Neural cell (in vitro differentiated cells): Measurements from ENCODE around the gene GAN. TPM values are rescaled to one million over a fixed set of nuclear protein-coding genes. Genes with fewer than 3 reads are reported as not detected.

Source experiments
- H2AFZ ChIP-seq: fragments of 200-600, 300-800 bp; sonication (generic), shearing (Covaris generic); 2 replicates; pipeline ENCODE4 v1.6.0; 2014; ENCODE audit warnings: low read depth, mild to moderate bottlenecking, antibody characterized with exemption, low read length, moderate library complexity
- H3F3A ChIP-seq: fragments of 200-600 bp; shearing (Covaris generic); 2 replicates; pipeline ENCODE4 v1.6.1; 2016; ENCODE audit warnings: mild to moderate bottlenecking, moderate library complexity, mixed read lengths, antibody characterized with exemption, low read length; ENCODE audit not compliant: insufficient read depth, poor library complexity, severe bottlenecking
- H3K27ac ChIP-seq: fragments of 200-600, 300-800 bp; sonication (generic), shearing (Covaris generic); 2 replicates; pipeline ENCODE4 v1.5.1; 2014; ENCODE audit warnings: mild to moderate bottlenecking, low read length, moderate library complexity
- H3K27me3 ChIP-seq: fragments of 300-800, 200-600 bp; sonication (generic), shearing (Covaris generic); 2 replicates; pipeline ENCODE4 v1.6.0; 2014; ENCODE audit warnings: mild to moderate bottlenecking, low read depth, low read length, moderate library complexity; ENCODE audit not compliant: insufficient read depth
- H3K36me3 ChIP-seq: fragments of 300-800, 200-600 bp; sonication (generic), shearing (Covaris generic); 2 replicates; pipeline ENCODE4 v1.5.1; 2014; ENCODE audit warnings: mild to moderate bottlenecking, antibody characterized with exemption, low read length, moderate library complexity; ENCODE audit not compliant: insufficient read depth
- H3K4me2 ChIP-seq: fragments of 300-800, 200-600 bp; sonication (generic), shearing (Covaris generic); 2 replicates; pipeline ENCODE4 v1.6.0; 2014; ENCODE audit warnings: mild to moderate bottlenecking, low read length
- H3K4me3 ChIP-seq: fragments of 300-800, 200-600 bp; sonication (generic), shearing (Covaris generic); 2 replicates; pipeline ENCODE4 v1.5.1; 2014; ENCODE audit warnings: mild to moderate bottlenecking, low read length, moderate library complexity
- H3K79me2 ChIP-seq: fragments of 200-600 bp; shearing (Covaris generic); replicated peaks from 2 replicates; pipeline ENCODE4 v1.6.0; 2014; ENCODE audit warnings: mild to moderate bottlenecking, low read length, moderate library complexity; ENCODE audit not compliant: insufficient read depth
- H3K9ac ChIP-seq: fragments of 300-800, 200-600 bp; sonication (generic), shearing (Covaris generic); 2 replicates; pipeline ENCODE4 v1.6.1; 2016; ENCODE audit warnings: mild to moderate bottlenecking, low read length, mixed read lengths
- H3K9me2 ChIP-seq: fragments of 200-600 bp; shearing (Covaris generic); 2 replicates; pipeline ENCODE4 v1.6.1; 2016; ENCODE audit warnings: mild to moderate bottlenecking, low read length, mixed read lengths; ENCODE audit not compliant: insufficient read depth
- H3K9me3 ChIP-seq: fragments of 200-600, 300-800 bp; sonication (generic), shearing (Covaris generic); 2 replicates; pipeline ENCODE4 v1.6.1; 2016; ENCODE audit warnings: mild to moderate bottlenecking, mixed run types, low read length, moderate library complexity, mixed read lengths
- H4K20me1 ChIP-seq: fragments of 200-600 bp; shearing (Covaris generic); 2 replicates; pipeline ENCODE4 v1.6.1; 2016; ENCODE audit warnings: mild to moderate bottlenecking, mixed run types; ENCODE audit not compliant: insufficient read depth
- CTCF ChIP-seq: fragments of 450-650 bp; IDR thresholded peaks from 2 replicates; pipeline ENCODE4 v1.5.1; 2014; ENCODE audit warnings: antibody characterized with exemption, mild to moderate bottlenecking, moderate library complexity; ENCODE audit not compliant: poor library complexity, severe bottlenecking
- EP300 ChIP-seq: fragments of 450-650 bp; conservative IDR thresholded peaks from 2 replicates; pipeline ENCODE4 v1.6.1; 2014; ENCODE audit warnings: antibody characterized with exemption, mild to moderate bottlenecking, moderate library complexity; ENCODE audit not compliant: poor library complexity, severe bottlenecking
- EZH2 ChIP-seq: fragments of 200-600, 300-800 bp; shearing (Covaris generic), sonication (generic); IDR thresholded peaks from 2 replicates; pipeline ENCODE4 v1.6.1; 2014; ENCODE audit warnings: antibody characterized with exemption, low read length, borderline replicate concordance, mild to moderate bottlenecking; ENCODE audit not compliant: insufficient read depth, poor library complexity, severe bottlenecking
- MXI1 ChIP-seq: fragments of 450-650 bp; conservative IDR thresholded peaks from 2 replicates; pipeline ENCODE4 v1.6.1; 2014; ENCODE audit warnings: antibody characterized with exemption, mild to moderate bottlenecking; ENCODE audit not compliant: poor library complexity, severe bottlenecking
- POLR2AphosphoS5 ChIP-seq: IDR thresholded peaks from 2 replicates; pipeline ENCODE4 v1.6.1; 2012
- RAD21 ChIP-seq: fragments of 450-650 bp; conservative IDR thresholded peaks from 2 replicates; pipeline ENCODE4 v1.6.1; 2014; ENCODE audit warnings: antibody characterized with exemption, mild to moderate bottlenecking, moderate library complexity
- SMC3 ChIP-seq: fragments of 450-650 bp; conservative IDR thresholded peaks from 2 replicates; pipeline ENCODE4 v1.6.1; 2014; ENCODE audit warnings: antibody characterized with exemption, mild to moderate bottlenecking, moderate library complexity; ENCODE audit not compliant: poor library complexity
- TAF1 ChIP-seq: IDR thresholded peaks from 2 replicates; pipeline ENCODE4 v1.6.1; 2012; ENCODE audit warnings: low read depth
- polyA plus RNA-seq: library from polyadenylated mRNA; depleted of rRNA; stranded (reverse); fragments of >200 nt; gene quantifications from 2 replicates; pipeline ENCODE4 v1.2.3, GENCODE V29; 2014
- TF ChIP-seq, protein P1 (sequence below): IDR thresholded peaks from 2 replicates; pipeline ENCODE4 v1.6.1; 2012; ENCODE audit warnings: borderline replicate concordance

Gene GAN
- polyA plus RNA-seq, 1 donor from 2014 or later, result 9.1 TPM

GRCh38 chr16:81435103-81435502, 120.3 kb downstream of the GAN start:
- TF ChIP-seq CTCF (no peak), EZH2 (no peak), MXI1 (no peak), SMC3 (no peak), RAD21 (no peak), EP300 (no peak), POLR2AphosphoS5 (no peak), TAF1 (no peak)
- TF ChIP-seq, protein P1, sequence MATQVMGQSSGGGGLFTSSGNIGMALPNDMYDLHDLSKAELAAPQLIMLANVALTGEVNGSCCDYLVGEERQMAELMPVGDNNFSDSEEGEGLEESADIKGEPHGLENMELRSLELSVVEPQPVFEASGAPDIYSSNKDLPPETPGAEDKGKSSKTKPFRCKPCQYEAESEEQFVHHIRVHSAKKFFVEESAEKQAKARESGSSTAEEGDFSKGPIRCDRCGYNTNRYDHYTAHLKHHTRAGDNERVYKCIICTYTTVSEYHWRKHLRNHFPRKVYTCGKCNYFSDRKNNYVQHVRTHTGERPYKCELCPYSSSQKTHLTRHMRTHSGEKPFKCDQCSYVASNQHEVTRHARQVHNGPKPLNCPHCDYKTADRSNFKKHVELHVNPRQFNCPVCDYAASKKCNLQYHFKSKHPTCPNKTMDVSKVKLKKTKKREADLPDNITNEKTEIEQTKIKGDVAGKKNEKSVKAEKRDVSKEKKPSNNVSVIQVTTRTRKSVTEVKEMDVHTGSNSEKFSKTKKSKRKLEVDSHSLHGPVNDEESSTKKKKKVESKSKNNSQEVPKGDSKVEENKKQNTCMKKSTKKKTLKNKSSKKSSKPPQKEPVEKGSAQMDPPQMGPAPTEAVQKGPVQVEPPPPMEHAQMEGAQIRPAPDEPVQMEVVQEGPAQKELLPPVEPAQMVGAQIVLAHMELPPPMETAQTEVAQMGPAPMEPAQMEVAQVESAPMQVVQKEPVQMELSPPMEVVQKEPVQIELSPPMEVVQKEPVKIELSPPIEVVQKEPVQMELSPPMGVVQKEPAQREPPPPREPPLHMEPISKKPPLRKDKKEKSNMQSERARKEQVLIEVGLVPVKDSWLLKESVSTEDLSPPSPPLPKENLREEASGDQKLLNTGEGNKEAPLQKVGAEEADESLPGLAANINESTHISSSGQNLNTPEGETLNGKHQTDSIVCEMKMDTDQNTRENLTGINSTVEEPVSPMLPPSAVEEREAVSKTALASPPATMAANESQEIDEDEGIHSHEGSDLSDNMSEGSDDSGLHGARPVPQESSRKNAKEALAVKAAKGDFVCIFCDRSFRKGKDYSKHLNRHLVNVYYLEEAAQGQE, result no peak
- no peak overlapping the region for H3K4me2 ChIP-seq
- H3K4me3 ChIP-seq, result no peak overlapping the region
- no peaks in the 10 kb centered on the region for H3K27me3 ChIP-seq
- H3K27ac ChIP-seq, result no peak overlapping the region
- H3K36me3 ChIP-seq, result no peaks in the 10 kb centered on the region
- H3K79me2 ChIP-seq, result no peaks in the 10 kb centered on the region
- H3K9me3 ChIP-seq, result no peaks in the 10 kb centered on the region
- no peaks in the 10 kb centered on the region for H3K9me2 ChIP-seq
- no peak overlapping the region for H3K9ac ChIP-seq
- H3F3A ChIP-seq, result no peaks in the 10 kb centered on the region
- no peaks in the 10 kb centered on the region for H4K20me1 ChIP-seq
- no peak overlapping the region for H2AFZ ChIP-seq

DNA sequence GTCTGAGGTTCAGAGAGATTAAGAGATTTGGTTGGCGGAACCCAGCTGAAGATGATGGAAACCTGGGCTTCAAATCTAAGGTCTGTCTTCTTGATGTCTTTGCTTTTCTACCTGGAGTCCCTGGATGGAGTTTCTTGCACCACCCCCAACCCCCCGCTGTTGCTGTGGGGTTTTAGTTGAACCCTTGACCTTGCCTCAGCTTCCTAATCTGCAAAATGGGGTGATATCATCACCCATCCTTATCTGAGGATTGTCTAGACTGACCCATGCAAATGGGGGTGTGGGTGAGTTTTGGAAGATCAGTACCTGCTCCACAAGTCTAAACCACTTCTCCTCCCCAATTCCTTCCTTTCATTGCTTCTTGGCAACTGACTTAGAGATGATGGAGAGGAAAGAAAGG, 120.8 kb downstream of the GAN start:
- Histone ChIP-seq H4K20me1 (no peaks in the 10 kb centered on the region), H3K27me3 (no peaks in the 10 kb centered on the region), H3K79me2 (no peaks in the 10 kb centered on the region), H3F3A (no peaks in the 10 kb centered on the region), H3K27ac (no peak overlapping the region), H3K9me3 (no peaks in the 10 kb centered on the region), H2AFZ (no peak overlapping the region), H3K4me2 (no peak overlapping the region), H3K4me3 (no peak overlapping the region), H3K9ac (no peak overlapping the region), H3K36me3 (no peaks in the 10 kb centered on the region), H3K9me2 (no peaks in the 10 kb centered on the region)
- TF ChIP-seq MXI1, result no peak
- no peak for TF ChIP-seq CTCF
- no peak for TF ChIP-seq EP300
- TF ChIP-seq TAF1, result no peak
- no peak for TF ChIP-seq POLR2AphosphoS5
- no peak for TF ChIP-seq EZH2
- TF ChIP-seq, protein P1, result no peak
- no peak for TF ChIP-seq RAD21
- TF ChIP-seq SMC3, result no peak
